HL-60 (cell line): ENCODE data around the gene ZNF100.
"Not testable (repeated sequence)": the region's sequence is repeated elsewhere in the genome, so short reads cannot be mapped to it uniquely, and the experiment has no call there.

Experiments used
- DNase-seq, 2 experiments: peaks; one replicate each; pipeline ENCODE4 v3.0.0-alpha.2; 2010 to 2020; ENCODE audit warnings: low read depth in 1 of 2, low spot score in 1 of 2
- H3K27ac ChIP-seq: fragments of 250-450 bp; sonication (Bioruptor Pico); replicated peaks from 2 replicates; pipeline ENCODE4 v1.5.1; 2020; ENCODE audit warnings: mild to moderate bottlenecking, moderate library complexity
- H3K27me3 ChIP-seq: fragments of 250-450 bp; sonication (Bioruptor Pico); 2 replicates; pipeline ENCODE4 v1.5.1; 2021; ENCODE audit warnings: mild to moderate bottlenecking, moderate library complexity; ENCODE audit not compliant: insufficient read depth, poor library complexity, severe bottlenecking
- H3K4me3 ChIP-seq: replicated peaks from 2 replicates; pipeline ENCODE4 v1.5.1; 2011; ENCODE audit warnings: mild to moderate bottlenecking, control low read depth, low read length; ENCODE audit not compliant: insufficient read depth
- GABPA ChIP-seq: IDR thresholded peaks from 2 replicates; pipeline ENCODE4 v1.6.1; 2012; ENCODE audit warnings: low read depth
- POLR2AphosphoS5 ChIP-seq: IDR thresholded peaks from 2 replicates; pipeline ENCODE4 v1.6.1; 2012; ENCODE audit warnings: low read depth
- SPI1 ChIP-seq: IDR thresholded peaks from 2 replicates; pipeline ENCODE4 v1.6.1; 2012; ENCODE audit warnings: low read depth, mild to moderate bottlenecking, borderline replicate concordance
- TF ChIP-seq, protein P1 (sequence below): IDR thresholded peaks from 2 replicates; pipeline ENCODE4 v1.6.1; 2012; ENCODE audit warnings: low read depth; ENCODE audit not compliant: insufficient replicate concordance
- TF ChIP-seq, protein P2 (sequence below): IDR thresholded peaks from one replicate; pipeline ENCODE4 v1.5.1; 2011; ENCODE audit warnings: low read length, control low read depth, inconsistent platforms; ENCODE audit not compliant: insufficient read depth

Gene ZNF100

DNA sequence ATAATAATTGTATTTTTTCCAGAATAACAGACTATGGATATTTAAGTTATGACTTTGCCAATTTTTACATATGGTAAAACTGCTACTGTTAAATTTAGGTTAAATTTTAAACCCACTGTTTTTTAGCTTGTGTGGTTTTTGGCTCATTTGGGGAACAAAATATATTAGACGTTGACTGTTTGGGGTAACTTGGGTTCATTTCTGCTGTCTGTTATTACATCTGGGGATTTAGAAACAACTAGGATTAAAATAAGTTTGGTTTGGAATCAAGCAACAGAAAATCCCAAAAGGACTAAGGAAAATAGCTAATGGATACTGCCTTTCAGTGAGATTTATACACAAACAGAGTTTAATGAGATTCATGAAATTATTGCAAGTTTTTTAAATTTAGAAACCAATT, 92.9 kb downstream of the ZNF100 start:
- no peaks in the 10 kb centered on the region for H3K27me3 ChIP-seq
- H3K27ac ChIP-seq: no peak overlapping the region

DNA sequence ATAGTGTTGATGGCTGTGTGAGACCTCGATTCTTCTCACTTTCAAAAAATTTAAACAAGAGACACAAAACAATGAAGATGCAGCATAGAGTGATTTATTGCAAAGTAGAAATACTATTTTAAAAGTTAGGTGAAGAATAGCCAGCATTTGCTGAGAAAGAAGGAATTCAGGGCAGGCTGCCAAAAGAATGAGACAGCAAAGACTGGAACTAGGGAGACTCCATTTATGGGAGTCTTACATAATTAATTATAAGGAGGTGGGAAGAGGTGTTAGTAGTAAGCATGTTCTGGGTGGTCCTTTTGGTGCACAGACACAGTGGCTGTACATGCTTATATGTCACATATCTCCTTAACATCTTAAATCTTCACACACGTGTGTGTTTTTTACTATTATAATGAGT, 93.9 kb downstream of the ZNF100 start:
- H3K27me3 ChIP-seq, DNase-seq, H3K27ac ChIP-seq, H3K4me3 ChIP-seq: not testable (repeated sequence)

More for the DNA sequence above, 92.9 kb downstream of the ZNF100 start:
- no peak overlapping the region for H3K4me3 ChIP-seq
- TF ChIP-seq SPI1 (no peak), GABPA (no peak), POLR2AphosphoS5 (no peak)
- TF ChIP-seq, protein P1, sequence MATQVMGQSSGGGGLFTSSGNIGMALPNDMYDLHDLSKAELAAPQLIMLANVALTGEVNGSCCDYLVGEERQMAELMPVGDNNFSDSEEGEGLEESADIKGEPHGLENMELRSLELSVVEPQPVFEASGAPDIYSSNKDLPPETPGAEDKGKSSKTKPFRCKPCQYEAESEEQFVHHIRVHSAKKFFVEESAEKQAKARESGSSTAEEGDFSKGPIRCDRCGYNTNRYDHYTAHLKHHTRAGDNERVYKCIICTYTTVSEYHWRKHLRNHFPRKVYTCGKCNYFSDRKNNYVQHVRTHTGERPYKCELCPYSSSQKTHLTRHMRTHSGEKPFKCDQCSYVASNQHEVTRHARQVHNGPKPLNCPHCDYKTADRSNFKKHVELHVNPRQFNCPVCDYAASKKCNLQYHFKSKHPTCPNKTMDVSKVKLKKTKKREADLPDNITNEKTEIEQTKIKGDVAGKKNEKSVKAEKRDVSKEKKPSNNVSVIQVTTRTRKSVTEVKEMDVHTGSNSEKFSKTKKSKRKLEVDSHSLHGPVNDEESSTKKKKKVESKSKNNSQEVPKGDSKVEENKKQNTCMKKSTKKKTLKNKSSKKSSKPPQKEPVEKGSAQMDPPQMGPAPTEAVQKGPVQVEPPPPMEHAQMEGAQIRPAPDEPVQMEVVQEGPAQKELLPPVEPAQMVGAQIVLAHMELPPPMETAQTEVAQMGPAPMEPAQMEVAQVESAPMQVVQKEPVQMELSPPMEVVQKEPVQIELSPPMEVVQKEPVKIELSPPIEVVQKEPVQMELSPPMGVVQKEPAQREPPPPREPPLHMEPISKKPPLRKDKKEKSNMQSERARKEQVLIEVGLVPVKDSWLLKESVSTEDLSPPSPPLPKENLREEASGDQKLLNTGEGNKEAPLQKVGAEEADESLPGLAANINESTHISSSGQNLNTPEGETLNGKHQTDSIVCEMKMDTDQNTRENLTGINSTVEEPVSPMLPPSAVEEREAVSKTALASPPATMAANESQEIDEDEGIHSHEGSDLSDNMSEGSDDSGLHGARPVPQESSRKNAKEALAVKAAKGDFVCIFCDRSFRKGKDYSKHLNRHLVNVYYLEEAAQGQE: no peak
- TF ChIP-seq, protein P2, sequence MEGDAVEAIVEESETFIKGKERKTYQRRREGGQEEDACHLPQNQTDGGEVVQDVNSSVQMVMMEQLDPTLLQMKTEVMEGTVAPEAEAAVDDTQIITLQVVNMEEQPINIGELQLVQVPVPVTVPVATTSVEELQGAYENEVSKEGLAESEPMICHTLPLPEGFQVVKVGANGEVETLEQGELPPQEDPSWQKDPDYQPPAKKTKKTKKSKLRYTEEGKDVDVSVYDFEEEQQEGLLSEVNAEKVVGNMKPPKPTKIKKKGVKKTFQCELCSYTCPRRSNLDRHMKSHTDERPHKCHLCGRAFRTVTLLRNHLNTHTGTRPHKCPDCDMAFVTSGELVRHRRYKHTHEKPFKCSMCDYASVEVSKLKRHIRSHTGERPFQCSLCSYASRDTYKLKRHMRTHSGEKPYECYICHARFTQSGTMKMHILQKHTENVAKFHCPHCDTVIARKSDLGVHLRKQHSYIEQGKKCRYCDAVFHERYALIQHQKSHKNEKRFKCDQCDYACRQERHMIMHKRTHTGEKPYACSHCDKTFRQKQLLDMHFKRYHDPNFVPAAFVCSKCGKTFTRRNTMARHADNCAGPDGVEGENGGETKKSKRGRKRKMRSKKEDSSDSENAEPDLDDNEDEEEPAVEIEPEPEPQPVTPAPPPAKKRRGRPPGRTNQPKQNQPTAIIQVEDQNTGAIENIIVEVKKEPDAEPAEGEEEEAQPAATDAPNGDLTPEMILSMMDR: no peak
- no peak for DNase-seq
